Hepatocyte (in vitro differentiated cells): Measurements from ENCODE around the gene PREPL.

ENCODE experiments used
- CTCF ChIP-seq: fragments of 200-600 bp; sonication (generic); IDR thresholded peaks from 2 replicates; pipeline ENCODE4 v1.5.1; 2016; ENCODE audit warnings: antibody characterized with exemption, mild to moderate bottlenecking; ENCODE audit not compliant: poor library complexity
- EZH2 ChIP-seq: fragments of 200-600 bp; sonication (generic); IDR thresholded peaks from 2 replicates; pipeline ENCODE4 v1.6.1; 2016; ENCODE audit warnings: antibody characterized with exemption, mild to moderate bottlenecking, borderline replicate concordance
- EZH2phosphoT487 ChIP-seq: fragments of 200-600 bp; sonication (generic); IDR thresholded peaks from one replicate; pipeline ENCODE4 v1.6.1; 2018; ENCODE audit warnings: antibody characterized with exemption, mild to moderate bottlenecking, low read depth, moderate library complexity; ENCODE audit not compliant: unreplicated experiment, severe bottlenecking

GRCh38 chr2:44371445-44371844, 10.2 kb upstream of the PREPL start:
- no peak for TF ChIP-seq CTCF
- TF ChIP-seq EZH2phosphoT487 = no peak
- TF ChIP-seq EZH2 = no peak
